Caco-2 (cell line): ENCODE data around the gene ETNK1. TPM values are rescaled to one million over a fixed set of nuclear protein-coding genes. Genes with fewer than 3 reads are reported as not detected.
"Not testable (repeated sequence)": the region's sequence is repeated elsewhere in the genome, so short reads cannot be mapped to it uniquely, and the experiment has no call there.

ENCODE experiments used
- BruUV-seq: library from RNA; stranded (reverse); fragments of 400-500 nt; replicated peaks from 2 replicates; lab custom pipeline; 2021; lab: Mats Ljungman, UMichigan
- CTCF ChIA-PET: fragments of 300-600 bp; sonication (Branson Sonifier 250); formaldehyde crosslinking; loops from one replicate; lab custom pipeline; 2022; ENCODE audit warnings: antibody characterized with exemption; lab: Charles Lee
- POLR2A ChIA-PET: fragments of 300-600 bp; sonication (Branson Sonifier 250); formaldehyde crosslinking; loops from one replicate; lab custom pipeline; 2022; ENCODE audit warnings: antibody characterized with exemption; lab: Charles Lee
- DNase-seq, 2 experiments: peaks; one replicate each; pipeline versions ENCODE4 v3.0.0 to v3.0.0-alpha.2; 2020 to 2022
- H3K27me3 ChIP-seq: replicated peaks from 2 replicates; pipeline ENCODE4 v1.6.0; 2011; ENCODE audit warnings: low read length; ENCODE audit not compliant: control insufficient read depth, insufficient read depth
- H3K36me3 ChIP-seq: 2 replicates; pipeline ENCODE4 v1.5.1; 2011; ENCODE audit warnings: low read length; ENCODE audit not compliant: control insufficient read depth, insufficient read depth
- H3K4me1 ChIP-seq: fragments of 250-450 bp; sonication (Bioruptor Pico); 2 replicates; pipeline ENCODE4 v1.5.1; 2020; ENCODE audit warnings: mild to moderate bottlenecking
- H3K4me3 ChIP-seq: 2 replicates; pipeline ENCODE4 v1.5.1; 2011; ENCODE audit warnings: low read depth, mild to moderate bottlenecking, control low read depth, low read length
- H3K9me3 ChIP-seq: fragments of 250-450 bp; sonication (Bioruptor Pico); 2 replicates; pipeline ENCODE4 v1.5.1; 2020; ENCODE audit warnings: mild to moderate bottlenecking, moderate library complexity
- H3K27ac Mint-ChIP-seq: one replicate; pipeline ENCODE4 v1.8.0; 2022; ENCODE audit warnings: mixed read lengths; ENCODE audit not compliant: unreplicated experiment
- H3K27me3 Mint-ChIP-seq: one replicate; pipeline ENCODE4 v1.8.0; 2022; ENCODE audit warnings: mixed read lengths; ENCODE audit not compliant: insufficient read depth, unreplicated experiment
- H3K36me3 Mint-ChIP-seq: one replicate; pipeline ENCODE4 v1.8.0; 2022; ENCODE audit warnings: mild to moderate bottlenecking, mixed read lengths; ENCODE audit not compliant: insufficient read depth, unreplicated experiment
- H3K4me1 Mint-ChIP-seq: one replicate; pipeline ENCODE4 v1.8.0; 2022; ENCODE audit warnings: low read depth, mixed read lengths; ENCODE audit not compliant: unreplicated experiment
- H3K4me3 Mint-ChIP-seq: one replicate; pipeline ENCODE4 v1.8.0; 2022; ENCODE audit warnings: mild to moderate bottlenecking, moderate library complexity, mixed read lengths; ENCODE audit not compliant: unreplicated experiment
- H3K9me3 Mint-ChIP-seq: one replicate; pipeline ENCODE4 v1.8.0; 2022; ENCODE audit warnings: mixed read lengths; ENCODE audit not compliant: unreplicated experiment
- CTCF ChIP-seq, 2 experiments: fragments of 200-600 bp in 1 of 2; IDR thresholded peaks; 1 replicate in 1 of 2; 2 replicates in 1 of 2; pipeline versions ENCODE4 v1.5.1 to v1.8.0; 2011 to 2022; ENCODE audit warnings: antibody characterized with exemption in 1 of 2, control low read depth in 1 of 2, inconsistent platforms in 1 of 2, low read depth in 1 of 2, low read length in 1 of 2, mild to moderate bottlenecking in 1 of 2, moderate library complexity in 1 of 2; ENCODE audit not compliant: insufficient read depth in 1 of 2, severe bottlenecking in 1 of 2, unreplicated experiment in 1 of 2
- intact Hi-C: fragments of 100-400 bp; cut with micrococcal nuclease; formaldehyde crosslinking; loops from one replicate; pipeline ENCODE4 v1.10.0; 2022; ENCODE audit not compliant: unreplicated experiment
- total RNA-seq: library from RNA; stranded (reverse); gene quantifications from 2 replicates; pipeline ENCODE4 v1.2.3, GENCODE V29; 2022

Gene ETNK1
- total RNA-seq, 1 experiment from 2014 or later = 78.7 TPM

GRCh38 chr12:22687361-22688076 lies 62.5 kb downstream of the ETNK1 start:
- Histone ChIP-seq H3K36me3 (no peaks in the 10 kb centered on the region; the same call in 1 of the 2 replicates), H3K9me3 (peaks cover under 1% of the 10 kb centered on the region; the same call in 1 of the 2 replicates), H3K27me3 (no peaks in the 10 kb centered on the region), H3K4me1 (no peaks in the 10 kb centered on the region), H3K4me3 (no peak overlapping the region)
- DNase-seq = no peak
- Mint-ChIP-seq H3K27ac (no peak overlapping the region), H3K27me3 (no peaks in the 10 kb centered on the region), H3K9me3 (no peaks in the 10 kb centered on the region), H3K36me3 (peaks cover 38% of the 10 kb centered on the region), H3K4me1 (no peaks in the 10 kb centered on the region), H3K4me3 (no peak overlapping the region)
- intact Hi-C loops = no loop called here
- BruUV-seq = no TSS peak
- CTCF ChIA-PET = interaction anchor here (0.6 kb wide), 1 partner anchor 43 kb away, joined by 3 read pairs; no protein-coding TSS in a partner anchor
- no peak for TF ChIP-seq CTCF (IDR thresholded peaks at IDR 0.05; ENCODE audit: insufficient read depth in 1 of 2, low read depth in 1 of 2, low read length in 1 of 2, severe bottlenecking in 1 of 2, unreplicated experiment in 1 of 2)
- POLR2A ChIA-PET = no interaction called here

DNA sequence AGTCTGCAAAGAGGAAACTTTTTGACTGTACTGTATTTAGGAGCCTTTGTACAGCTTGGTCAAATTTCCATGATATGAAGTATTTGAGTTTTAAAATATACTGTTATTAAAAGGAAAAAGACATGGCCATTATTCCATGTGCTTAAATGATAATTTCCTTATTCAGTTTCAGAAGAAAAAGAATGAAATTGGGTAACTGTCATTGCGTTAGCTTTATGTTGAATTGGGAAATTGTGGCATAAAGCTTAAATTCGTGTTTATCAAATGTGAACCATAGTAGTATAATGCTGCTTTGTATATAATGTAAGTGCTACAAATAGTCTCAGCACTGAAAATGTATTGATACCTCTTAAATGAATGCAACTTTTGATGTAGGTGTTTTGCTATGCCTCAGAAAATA lies 64.9 kb downstream of the ETNK1 start:
- H3K4me3 ChIP-seq = no peak overlapping the region
- ChIA-PET CTCF (no interaction called here), POLR2A (no interaction called here)
- H3K4me1 ChIP-seq = no peaks in the 10 kb centered on the region
- H3K4me3 Mint-ChIP-seq = no peak overlapping the region
- intact Hi-C loops = no loop called here
- peaks cover 8% of the 10 kb centered on the region for H3K9me3 Mint-ChIP-seq
- no peaks in the 10 kb centered on the region for H3K27me3 Mint-ChIP-seq
- no peaks in the 10 kb centered on the region for H3K4me1 Mint-ChIP-seq
- DNase-seq = no peak
- peaks cover 50% of the 10 kb centered on the region for H3K36me3 Mint-ChIP-seq
- BruUV-seq = no TSS peak
- TF ChIP-seq CTCF (IDR thresholded peaks at IDR 0.05; ENCODE audit: insufficient read depth in 1 of 2, low read depth in 1 of 2, low read length in 1 of 2, severe bottlenecking in 1 of 2, unreplicated experiment in 1 of 2) = no peak
- no peaks in the 10 kb centered on the region for H3K27me3 ChIP-seq
- H3K36me3 ChIP-seq = no peaks in the 10 kb centered on the region
- H3K9me3 ChIP-seq = peaks cover 13% of the 10 kb centered on the region
- no peak overlapping the region for H3K27ac Mint-ChIP-seq

DNA sequence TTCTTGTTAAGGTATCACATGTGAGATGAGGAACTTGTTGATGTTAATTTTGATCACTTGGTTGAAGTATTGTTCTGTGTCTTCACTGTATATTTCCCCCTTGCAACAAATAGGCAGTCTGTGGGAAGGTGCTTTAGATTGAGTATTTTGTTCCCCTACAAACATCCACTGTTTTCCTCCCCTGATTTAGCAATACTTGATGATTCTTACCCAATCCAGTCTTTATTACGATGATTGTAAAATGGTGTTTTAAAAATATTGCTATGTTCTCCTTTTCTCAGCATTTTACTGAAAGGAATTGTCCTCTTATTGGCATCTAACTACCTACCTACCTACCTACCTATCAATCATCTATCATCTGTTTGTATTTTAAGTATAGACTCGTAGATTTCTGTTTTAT lies 66.3 kb downstream of the ETNK1 start:
- H3K36me3 ChIP-seq = no peaks in the 10 kb centered on the region
- no peak overlapping the region for H3K4me3 ChIP-seq
- H3K4me1 ChIP-seq = no peaks in the 10 kb centered on the region
- peaks cover 13% of the 10 kb centered on the region for H3K9me3 ChIP-seq
- Mint-ChIP-seq H3K9me3 (peaks cover 8% of the 10 kb centered on the region), H3K27me3 (no peaks in the 10 kb centered on the region), H3K4me3 (no peak overlapping the region), H3K27ac (no peak overlapping the region), H3K4me1 (no peaks in the 10 kb centered on the region), H3K36me3 (peaks cover 44% of the 10 kb centered on the region)
- H3K27me3 ChIP-seq = no peaks in the 10 kb centered on the region
- no peak for DNase-seq
- TF ChIP-seq CTCF (IDR thresholded peaks at IDR 0.05; ENCODE audit: insufficient read depth in 1 of 2, low read depth in 1 of 2, low read length in 1 of 2, severe bottlenecking in 1 of 2, unreplicated experiment in 1 of 2) = no peak
- ChIA-PET CTCF (no interaction called here), POLR2A (no interaction called here)
- intact Hi-C loops = no loop called here
- no TSS peak for BruUV-seq

DNA sequence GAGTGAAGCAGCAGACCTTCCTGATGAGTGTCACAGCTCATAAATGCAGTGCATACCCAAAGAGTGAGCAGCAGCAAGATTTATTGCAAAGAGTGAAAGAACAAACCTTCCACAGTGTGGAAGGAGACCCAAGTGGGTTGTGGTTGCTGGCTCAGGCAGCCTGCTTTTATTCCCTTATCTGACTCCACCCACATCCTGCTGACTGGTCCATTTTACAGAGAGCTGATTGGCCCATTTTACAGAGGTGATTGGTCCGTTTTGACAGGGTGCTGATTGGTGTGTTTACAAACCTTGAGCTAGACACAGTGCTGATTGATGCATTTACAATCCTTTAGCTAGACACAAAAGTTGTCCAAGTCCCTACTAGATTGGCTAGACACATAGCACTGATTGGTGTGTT lies 67.5 kb downstream of the ETNK1 start:
- H3K27me3 ChIP-seq, H3K27ac Mint-ChIP-seq, H3K9me3 Mint-ChIP-seq, H3K4me1 ChIP-seq, H3K4me3 Mint-ChIP-seq, H3K36me3 ChIP-seq, H3K4me3 ChIP-seq, CTCF ChIA-PET, intact Hi-C loops, H3K4me1 Mint-ChIP-seq, H3K27me3 Mint-ChIP-seq, BruUV-seq, POLR2A ChIA-PET, DNase-seq: not testable (repeated sequence)
- peaks cover 13% of the 10 kb centered on the region for H3K9me3 ChIP-seq
- H3K36me3 Mint-ChIP-seq = peaks cover 33% of the 10 kb centered on the region
